ENCODE data around the gene NCK2.

- no peak for TF ChIP-seq CEBPB (IDR thresholded peaks at IDR 0.05; ENCODE audit: borderline replicate concordance in 1 of 2, low read depth in 2 of 2, low read length in 2 of 2)
- TF ChIP-seq FOXK2 (IDR thresholded peaks at IDR 0.05): no peak
- TF ChIP-seq EZH2 (IDR thresholded peaks at IDR 0.05; ENCODE audit: borderline replicate concordance, control insufficient read depth, low read depth, low read length): no peak
- TF ChIP-seq, protein P1, sequence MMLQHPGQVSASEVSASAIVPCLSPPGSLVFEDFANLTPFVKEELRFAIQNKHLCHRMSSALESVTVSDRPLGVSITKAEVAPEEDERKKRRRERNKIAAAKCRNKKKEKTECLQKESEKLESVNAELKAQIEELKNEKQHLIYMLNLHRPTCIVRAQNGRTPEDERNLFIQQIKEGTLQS (IDR thresholded peaks at IDR 0.05; ENCODE audit: borderline replicate concordance, extremely low read depth, low read depth, low read length): no peak
These were observed 47.8 kb downstream of the NCK2 start for GRCh38 chr2:105792561-105792960.

Measured in GM12878 (cell line).